ENCODE measurements around the gene RGS9BP. TPM values are rescaled to one million over a fixed set of nuclear protein-coding genes. Genes with fewer than 3 reads are reported as not detected.

RGS9BP gene
- total and polyA plus RNA-seq, 2 of the 13 experiments (the other 11 are each of a cell fraction or from before 2014, with no cell fraction given), result 0.01 TPM; not detected in 1

GRCh38 chr19:32674931-32675719, 523 bp upstream of the RGS9BP start, which contains the start of gene ANKRD27 (continued):
- TF ChIP-seq NR2F2 (IDR thresholded peaks at IDR 0.05; ENCODE audit: borderline replicate concordance, low read depth) (no peak), RELA (CRISPR knock-in tag; IDR thresholded peaks at IDR 0.05) (no peak), ZNF709 (CRISPR knock-in tag; IDR thresholded peaks at IDR 0.05) (0 out of 2 replicates have a peak, but pooled peaks have one; percentile 70), ARID2 (CRISPR knock-in tag; IDR thresholded peaks at IDR 0.05; ENCODE audit: borderline replicate concordance) (no peak), ZBTB4 (CRISPR knock-in tag; IDR thresholded peaks at IDR 0.05; ENCODE audit: borderline replicate concordance) (no peak), POLR2A (IDR thresholded peaks at IDR 0.05; ENCODE audit: insufficient read depth in 1 of 2, low read depth in 2 of 2, low read length in 2 of 2) (peak; percentile 57 to 87; a peak in 3 of 4 replicates), ZNF644 (CRISPR knock-in tag; IDR thresholded peaks at IDR 0.05; ENCODE audit: low read depth) (no peak), TSC22D2 (CRISPR knock-in tag; IDR thresholded peaks at IDR 0.05; ENCODE audit: borderline replicate concordance) (no peak), KDM6A (CRISPR knock-in tag; IDR thresholded peaks at IDR 0.05; ENCODE audit: low read depth) (no peak), ZNF761 (CRISPR knock-in tag; conservative IDR thresholded peaks at IDR 0.05) (no peak), NCOR1 (IDR thresholded peaks at IDR 0.05; ENCODE audit: borderline replicate concordance, low read length) (no peak), ZNF569 (CRISPR knock-in tag; IDR thresholded peaks at IDR 0.05; ENCODE audit: borderline replicate concordance) (no peak), SALL2 (CRISPR knock-in tag; IDR thresholded peaks at IDR 0.05) (no peak; the same call in 1 of the 2 replicates), ZNF431 (CRISPR knock-in tag; IDR thresholded peaks at IDR 0.05; ENCODE audit: borderline replicate concordance, low read depth) (peak; percentile 45; the same call in 1 of the 2 replicates), FOXM1 (CRISPR knock-in tag; IDR thresholded peaks at IDR 0.05) (no peak), FOXA3 (CRISPR knock-in tag; IDR thresholded peaks at IDR 0.05) (no peak), ZNF572 (CRISPR knock-in tag; IDR thresholded peaks at IDR 0.05) (no peak), FOXO4 (CRISPR knock-in tag; conservative IDR thresholded peaks at IDR 0.05) (no peak), ZNF207 (IDR thresholded peaks at IDR 0.05; ENCODE audit: borderline replicate concordance) (no peak), FOXC1 (CRISPR knock-in tag; IDR thresholded peaks at IDR 0.05; ENCODE audit: borderline replicate concordance) (no peak; the same call in 1 of the 2 replicates), MIER2 (CRISPR knock-in tag; IDR thresholded peaks at IDR 0.05) (no peak), SMC3 (IDR thresholded peaks at IDR 0.05; ENCODE audit: low read length) (no peak), TCF7 (IDR thresholded peaks at IDR 0.05; ENCODE audit: low read depth) (0 out of 2 replicates have a peak, but pooled peaks have one; percentile 8), THYN1 (CRISPR knock-in tag; IDR thresholded peaks at IDR 0.05; ENCODE audit: borderline replicate concordance, low read depth) (no peak), JDP2 (CRISPR knock-in tag; IDR thresholded peaks at IDR 0.05; ENCODE audit: borderline replicate concordance) (no peak)
- TF ChIP-seq, protein P1, sequence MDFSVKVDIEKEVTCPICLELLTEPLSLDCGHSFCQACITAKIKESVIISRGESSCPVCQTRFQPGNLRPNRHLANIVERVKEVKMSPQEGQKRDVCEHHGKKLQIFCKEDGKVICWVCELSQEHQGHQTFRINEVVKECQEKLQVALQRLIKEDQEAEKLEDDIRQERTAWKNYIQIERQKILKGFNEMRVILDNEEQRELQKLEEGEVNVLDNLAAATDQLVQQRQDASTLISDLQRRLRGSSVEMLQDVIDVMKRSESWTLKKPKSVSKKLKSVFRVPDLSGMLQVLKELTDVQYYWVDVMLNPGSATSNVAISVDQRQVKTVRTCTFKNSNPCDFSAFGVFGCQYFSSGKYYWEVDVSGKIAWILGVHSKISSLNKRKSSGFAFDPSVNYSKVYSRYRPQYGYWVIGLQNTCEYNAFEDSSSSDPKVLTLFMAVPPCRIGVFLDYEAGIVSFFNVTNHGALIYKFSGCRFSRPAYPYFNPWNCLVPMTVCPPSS (IDR thresholded peaks at IDR 0.05), result no peak

Measured in HepG2 (cell line).